Endothelial cell of umbilical vein (primary cell): ENCODE data around the gene ACSBG1. TPM values are rescaled to one million over a fixed set of nuclear protein-coding genes. Genes with fewer than 3 reads are reported as not detected.

Experiments
- BruUV-seq: library from RNA; stranded (reverse); fragments of 400-500 nt; replicated peaks from 2 replicates; lab custom pipeline; 2021; lab: Mats Ljungman, UMichigan
- CTCF ChIA-PET: fragments of 300-600, 350-600 bp; sonication (Branson Sonifier 250); formaldehyde crosslinking; loops from one replicate; lab custom pipeline; 2021; ENCODE audit warnings: antibody characterized with exemption, inconsistent platforms; lab: Charles Lee
- POLR2A ChIA-PET: fragments of 300-600, 350-600 bp; sonication (Branson Sonifier 250); formaldehyde crosslinking; loops from one replicate; lab custom pipeline; 2021; ENCODE audit warnings: antibody characterized with exemption, inconsistent platforms; lab: Charles Lee
- DNase-seq: peaks from one replicate; pipeline ENCODE4 v3.0.0-alpha.2; 2011; ENCODE audit warnings: low read depth, low spot score
- FAIRE-seq: peaks from 2 replicates; lab custom pipeline; 2011; peaks lifted over from hg19 to GRCh38; lab: Jason Lieb, UNC
- H2AFZ ChIP-seq: 2 replicates; pipeline ENCODE4 v1.6.0; 2012; ENCODE audit warnings: low read depth, low read length, control low read depth, inconsistent platforms
- H3K27ac ChIP-seq: 2 replicates; pipeline ENCODE4 v1.5.1; 2011; ENCODE audit warnings: low read depth, mild to moderate bottlenecking, control low read depth, low read length, moderate library complexity; ENCODE audit not compliant: insufficient read depth
- H3K27me3 ChIP-seq, 2 experiments: 2 replicates each; pipeline versions ENCODE4 v1.6.0 to v1.6.1; 2011; ENCODE audit warnings: low read length in 2 of 2, mixed read lengths in 1 of 2; ENCODE audit not compliant: control insufficient read depth in 2 of 2, insufficient read depth in 2 of 2
- H3K36me3 ChIP-seq, 2 experiments: 2 replicates in 1 of 2; 3 replicates in 1 of 2; pipeline ENCODE4 v1.5.1; 2011; ENCODE audit warnings: low read length in 2 of 2, mild to moderate bottlenecking in 1 of 2, moderate library complexity in 1 of 2; ENCODE audit not compliant: control insufficient read depth in 2 of 2, insufficient read depth in 2 of 2; ENCODE audit errors: extremely low read depth in 1 of 2
- H3K4me1 ChIP-seq: 3 replicates; pipeline ENCODE4 v1.5.1; 2011; ENCODE audit warnings: mild to moderate bottlenecking, low read length; ENCODE audit not compliant: control insufficient read depth, insufficient read depth; ENCODE audit errors: extremely low read depth
- H3K4me2 ChIP-seq: 2 replicates; pipeline ENCODE4 v1.6.1; 2011; ENCODE audit warnings: low read length, control low read depth, mixed read lengths; ENCODE audit not compliant: insufficient read depth
- H3K4me3 ChIP-seq, 3 experiments: fragments of 200-600 bp in 1 of 3; sonication (generic), shearing (Covaris generic) in 1 of 3; replicated peaks in 1 of 3; 2 replicates each; pipeline ENCODE4 v1.5.1; 2011 to 2016; ENCODE audit warnings: control low read depth in 3 of 3, low read length in 3 of 3, mild to moderate bottlenecking in 2 of 3, inconsistent platforms in 1 of 3, low read depth in 1 of 3, moderate library complexity in 1 of 3; ENCODE audit not compliant: insufficient read depth in 1 of 3
- H3K79me2 ChIP-seq: 2 replicates; pipeline ENCODE4 v1.6.0; 2012; ENCODE audit warnings: low read length, inconsistent platforms; ENCODE audit not compliant: control insufficient read depth, insufficient read depth
- H3K9ac ChIP-seq: replicated peaks from 2 replicates; pipeline ENCODE3; 2011; ENCODE audit warnings: low read length, control low read depth; ENCODE audit not compliant: insufficient read depth; ENCODE audit errors: extremely low read depth
- H3K9me1 ChIP-seq: replicated peaks from 3 replicates; pipeline ENCODE4 v1.6.0; 2011; ENCODE audit warnings: mild to moderate bottlenecking, low read length; ENCODE audit not compliant: control insufficient read depth, insufficient read depth; ENCODE audit errors: extremely low read depth
- H3K9me3 ChIP-seq: replicated peaks from 2 replicates; pipeline ENCODE4 v1.5.1; 2012; ENCODE audit warnings: low read length, inconsistent platforms; ENCODE audit not compliant: control insufficient read depth, insufficient read depth
- H4K20me1 ChIP-seq: replicated peaks from 2 replicates; pipeline ENCODE3; 2011; ENCODE audit warnings: mild to moderate bottlenecking, low read length; ENCODE audit not compliant: control insufficient read depth, insufficient read depth; ENCODE audit errors: extremely low read depth
- CTCF ChIP-seq, 2 donors: IDR thresholded peaks; 1 replicate in 1 of 2; 2 replicates in 1 of 2; pipeline ENCODE4 v1.5.1; 2011; ENCODE audit warnings: low read length in 2 of 2, mild to moderate bottlenecking in 2 of 2, moderate library complexity in 2 of 2, control low read depth in 1 of 2, inconsistent platforms in 1 of 2, low read depth in 1 of 2; ENCODE audit not compliant: insufficient read depth in 1 of 2; ENCODE audit errors: extremely low read depth in 1 of 2
- EZH2 ChIP-seq: IDR thresholded peaks from 2 replicates; pipeline ENCODE4 v1.6.1; 2012; ENCODE audit warnings: borderline replicate concordance, low read depth, mild to moderate bottlenecking, moderate library complexity, low read length, inconsistent platforms; ENCODE audit not compliant: severe bottlenecking
- FOS ChIP-seq: IDR thresholded peaks from 2 replicates; pipeline ENCODE4 v1.6.1; 2011; ENCODE audit warnings: mild to moderate bottlenecking, low read length, moderate library complexity, borderline replicate concordance; ENCODE audit not compliant: insufficient read depth
- GATA2 ChIP-seq: IDR thresholded peaks from 2 replicates; pipeline ENCODE4 v1.7.0; 2011; ENCODE audit warnings: low read depth, mild to moderate bottlenecking, moderate library complexity, mixed read lengths, low read length; ENCODE audit not compliant: insufficient read length, insufficient read depth
- JUN ChIP-seq: IDR thresholded peaks from 2 replicates; pipeline ENCODE4 v1.6.1; 2011; ENCODE audit warnings: borderline replicate concordance, low read depth; ENCODE audit not compliant: insufficient read length, insufficient read depth
- MYC ChIP-seq: IDR thresholded peaks from one replicate; pipeline ENCODE4 v1.6.1; 2011; ENCODE audit warnings: mild to moderate bottlenecking, low read depth, low read length
- POLR2A ChIP-seq: IDR thresholded peaks from 2 replicates; pipeline ENCODE4 v1.6.1; 2012; ENCODE audit warnings: low read depth, mild to moderate bottlenecking, control low read depth, low read length
- POLR2AphosphoS5 ChIP-seq: IDR thresholded peaks from 2 replicates; pipeline ENCODE4 v1.6.1; 2012; ENCODE audit warnings: low read depth, mild to moderate bottlenecking, control low read depth, low read length, moderate library complexity; ENCODE audit not compliant: insufficient read depth
- dilution Hi-C: fragments of 300-500 bp; cut with MboI; formaldehyde crosslinking; loops from one replicate; pipeline ENCODE4 v1.15.0; 2019; ENCODE audit warnings: low sequenced_read_pairs; ENCODE audit not compliant: extremely low pct_ligation_motif_present
- intact Hi-C: fragments of 100-400 bp; cut with micrococcal nuclease; formaldehyde crosslinking; loops from one replicate; pipeline ENCODE4 v1.10.0; 2022
- polyA plus RNA-seq, 4 experiments: library from polyadenylated mRNA; depleted of rRNA in 3 of 4; stranded (reverse) in 3 of 4; unstranded in 1 of 4; fragments of >200 nt; gene quantifications; 2 replicates each; pipeline versions ENCODE4 v1.2.1 to v1.2.3, GENCODE V29; 2011 to 2012; ENCODE audit warnings: missing spikeins in 1 of 4
- total RNA-seq: library from RNA; stranded (reverse); gene quantifications from 2 replicates; pipeline ENCODE4 v1.2.3, GENCODE V29; 2021
- TF ChIP-seq, protein P1 (sequence below): IDR thresholded peaks from 2 replicates; pipeline ENCODE4 v1.6.1; 2011; ENCODE audit not compliant: insufficient read depth, insufficient read length

The ACSBG1 gene
- total and polyA plus RNA-seq, 2 donors (not counting 3 experiments of a cell fraction or from before 2014, with no cell fraction given) = not detected

- Histone ChIP-seq H3K79me2 (no peaks in the 10 kb centered on the region), H3K27me3 (peaks cover 2 to 3% of the 10 kb centered on the region in 2 experiments), H3K36me3 (no peaks in the 10 kb centered on the region), H3K27ac (no peak overlapping the region), H3K9ac (no peak overlapping the region), H3K9me1 (no peaks in the 10 kb centered on the region), H2AFZ (no peak overlapping the region), H3K4me1 (no peaks in the 10 kb centered on the region), H3K4me3 (no peak overlapping the region), H3K9me3 (no peaks in the 10 kb centered on the region), H3K4me2 (no peak overlapping the region), H4K20me1 (no peaks in the 10 kb centered on the region)
- intact Hi-C loops (loop anchor here (2.0 kb wide), 1 partner anchor 47 kb away; no protein-coding TSS in a partner anchor), dilution Hi-C loops (no loop called here)
- TF ChIP-seq, protein P1, sequence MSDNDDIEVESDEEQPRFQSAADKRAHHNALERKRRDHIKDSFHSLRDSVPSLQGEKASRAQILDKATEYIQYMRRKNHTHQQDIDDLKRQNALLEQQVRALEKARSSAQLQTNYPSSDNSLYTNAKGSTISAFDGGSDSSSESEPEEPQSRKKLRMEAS = no peak
- no peak for TF ChIP-seq FOS
- TF ChIP-seq EZH2 = no peak
- no peak for TF ChIP-seq JUN
- TF ChIP-seq POLR2A = no peak
- no peak for TF ChIP-seq CTCF (IDR thresholded peaks at IDR 0.05; ENCODE audit: extremely low read depth in 1 of 2, insufficient read depth in 1 of 2, low read depth in 1 of 2, low read length in 2 of 2)
- TF ChIP-seq GATA2 = no peak
- no peak for TF ChIP-seq MYC
- no peak for TF ChIP-seq POLR2AphosphoS5
- CTCF ChIA-PET = interaction anchor here (0.7 to 8.4 kb wide), 7 partner anchors 10 to 81 kb away, joined by 3 to 195 read pairs (median 4); partner anchors contain the start of gene CIB2
- POLR2A ChIA-PET = no interaction called here
- BruUV-seq = no TSS peak
- no peak for DNase-seq
- FAIRE-seq = no peak
These were observed 40.4 kb downstream of the ACSBG1 start for GRCh38 chr15:78193731-78194567.
